ENCODE data around the gene MARCHF10. TPM values are rescaled to one million over a fixed set of nuclear protein-coding genes. Genes with fewer than 3 reads are reported as not detected.

The MARCHF10 gene
- total RNA-seq, 2 experiments from 2014 or later, result not detected

- H3K27me3 Mint-ChIP-seq (ENCODE audit: low read depth), result no peaks in the 10 kb centered on the region
- DNase-seq (no peak), ATAC-seq (no peak)
- H3K4me1 Mint-ChIP-seq (ENCODE audit: low read depth), result no peaks in the 10 kb centered on the region
- ChIA-PET POLR2A (no interaction called here), CTCF (interaction anchor here (0.8 kb wide), 1 partner anchor 10 kb away, joined by 3 read pairs; no protein-coding TSS in a partner anchor)
- no peaks in the 10 kb centered on the region for H3K9me3 Mint-ChIP-seq (ENCODE audit: insufficient read depth)
- no peak overlapping the region for H3K4me3 Mint-ChIP-seq
- H3K27ac Mint-ChIP-seq, result no peak overlapping the region
- no peaks in the 10 kb centered on the region for H3K36me3 Mint-ChIP-seq (ENCODE audit: low read depth)
These were observed 126.2 kb downstream of the MARCHF10 start for GRCh38 chr17:62681939-62682381.

GRCh38 chr17:62681061-62681938, 126.8 kb downstream of the MARCHF10 start:
- Mint-ChIP-seq H3K4me1 (ENCODE audit: low read depth) (no peaks in the 10 kb centered on the region), H3K27me3 (ENCODE audit: low read depth) (no peaks in the 10 kb centered on the region), H3K4me3 (no peak overlapping the region), H3K27ac (no peak overlapping the region), H3K9me3 (ENCODE audit: insufficient read depth) (no peaks in the 10 kb centered on the region), H3K36me3 (ENCODE audit: low read depth) (no peaks in the 10 kb centered on the region)
- ChIA-PET CTCF (interaction anchor here (0.8 kb wide), 1 partner anchor 9 kb away, joined by 3 read pairs; no protein-coding TSS in a partner anchor), POLR2A (no interaction called here)
- ATAC-seq (no peak), DNase-seq (no peak)

- Mint-ChIP-seq H3K27me3 (ENCODE audit: low read depth) (no peaks in the 10 kb centered on the region), H3K4me3 (no peak overlapping the region), H3K36me3 (ENCODE audit: low read depth) (no peaks in the 10 kb centered on the region), H3K27ac (no peak overlapping the region), H3K4me1 (ENCODE audit: low read depth) (no peaks in the 10 kb centered on the region), H3K9me3 (ENCODE audit: insufficient read depth) (no peaks in the 10 kb centered on the region)
- no peak for ATAC-seq
- DNase-seq, result no peak
- ChIA-PET POLR2A (no interaction called here), CTCF (no interaction called here)
These were observed 127.5 kb downstream of the MARCHF10 start for GRCh38 chr17:62680541-62681052.

GRCh38 chr17:62679866-62680377, 128.2 kb downstream of the MARCHF10 start:
- ChIA-PET CTCF (no interaction called here), POLR2A (no interaction called here)
- no peaks in the 10 kb centered on the region for H3K4me1 Mint-ChIP-seq (ENCODE audit: low read depth)
- no peaks in the 10 kb centered on the region for H3K27me3 Mint-ChIP-seq (ENCODE audit: low read depth)
- H3K9me3 Mint-ChIP-seq (ENCODE audit: insufficient read depth), result no peaks in the 10 kb centered on the region
- DNase-seq (no peak), ATAC-seq (no peak)
- no peaks in the 10 kb centered on the region for H3K36me3 Mint-ChIP-seq (ENCODE audit: low read depth)
- H3K4me3 Mint-ChIP-seq, result no peak overlapping the region
- no peak overlapping the region for H3K27ac Mint-ChIP-seq

GRCh38 chr17:62678214-62678919, 129.7 kb downstream of the MARCHF10 start:
- Mint-ChIP-seq H3K4me3 (no peak overlapping the region), H3K36me3 (ENCODE audit: low read depth) (no peaks in the 10 kb centered on the region), H3K4me1 (ENCODE audit: low read depth) (no peaks in the 10 kb centered on the region)

GRCh38 chr17:62676952-62677596, 131.0 kb downstream of the MARCHF10 start:
- no peak overlapping the region for H3K4me3 Mint-ChIP-seq

More at GRCh38 chr17:62678214-62678919, 129.7 kb downstream of the MARCHF10 start:
- Mint-ChIP-seq H3K27ac (no peak overlapping the region), H3K9me3 (ENCODE audit: insufficient read depth) (no peaks in the 10 kb centered on the region), H3K27me3 (ENCODE audit: low read depth) (no peaks in the 10 kb centered on the region)
- ChIA-PET POLR2A (interaction anchor here (0.6 kb wide), 1 partner anchor 1573 kb away, joined by 4 read pairs; no protein-coding TSS in a partner anchor), CTCF (no interaction called here)
- no peak for ATAC-seq
- no peak for DNase-seq

GRCh38 chr17:62676231-62676943, 131.7 kb downstream of the MARCHF10 start:
- DNase-seq, result no peak
- H3K4me3 Mint-ChIP-seq, result no peak overlapping the region
- POLR2A ChIA-PET, result no interaction called here
- H3K27me3 Mint-ChIP-seq (ENCODE audit: low read depth), result no peaks in the 10 kb centered on the region
- no peaks in the 10 kb centered on the region for H3K4me1 Mint-ChIP-seq (ENCODE audit: low read depth)
- no peaks in the 10 kb centered on the region for H3K36me3 Mint-ChIP-seq (ENCODE audit: low read depth)
- ATAC-seq, result no peak
- no peak overlapping the region for H3K27ac Mint-ChIP-seq
- CTCF ChIA-PET, result no interaction called here
- no peaks in the 10 kb centered on the region for H3K9me3 Mint-ChIP-seq (ENCODE audit: insufficient read depth)

More at GRCh38 chr17:62676952-62677596, 131.0 kb downstream of the MARCHF10 start:
- Mint-ChIP-seq H3K36me3 (ENCODE audit: low read depth) (no peaks in the 10 kb centered on the region), H3K9me3 (ENCODE audit: insufficient read depth) (no peaks in the 10 kb centered on the region), H3K27ac (no peak overlapping the region), H3K27me3 (ENCODE audit: low read depth) (no peaks in the 10 kb centered on the region), H3K4me1 (ENCODE audit: low read depth) (no peaks in the 10 kb centered on the region)
- ATAC-seq (no peak), DNase-seq (no peak)
- POLR2A ChIA-PET, result no interaction called here
- CTCF ChIA-PET, result no interaction called here

GRCh38 chr17:62675701-62676100, 132.4 kb downstream of the MARCHF10 start:
- Mint-ChIP-seq H3K27ac (no peak overlapping the region), H3K36me3 (ENCODE audit: low read depth) (no peaks in the 10 kb centered on the region), H3K4me1 (ENCODE audit: low read depth) (no peaks in the 10 kb centered on the region), H3K9me3 (ENCODE audit: insufficient read depth) (no peaks in the 10 kb centered on the region), H3K4me3 (no peak overlapping the region), H3K27me3 (ENCODE audit: low read depth) (no peaks in the 10 kb centered on the region)
- no peak for DNase-seq
- CTCF ChIA-PET, result no interaction called here
- POLR2A ChIA-PET, result no interaction called here
- no peak for ATAC-seq

GRCh38 chr17:62675260-62675659, 132.9 kb downstream of the MARCHF10 start:
- CTCF ChIA-PET, result no interaction called here
- no peaks in the 10 kb centered on the region for H3K36me3 Mint-ChIP-seq (ENCODE audit: low read depth)

GRCh38 chr17:62674841-62675240, 133.3 kb downstream of the MARCHF10 start:
- POLR2A ChIA-PET, result no interaction called here
- Mint-ChIP-seq H3K36me3 (ENCODE audit: low read depth) (no peaks in the 10 kb centered on the region), H3K4me3 (no peak overlapping the region), H3K9me3 (ENCODE audit: insufficient read depth) (no peaks in the 10 kb centered on the region), H3K27me3 (ENCODE audit: low read depth) (no peaks in the 10 kb centered on the region), H3K4me1 (ENCODE audit: low read depth) (no peaks in the 10 kb centered on the region), H3K27ac (no peak overlapping the region)
- DNase-seq, result no peak
- CTCF ChIA-PET, result interaction anchor here (1.5 kb wide), 1 partner anchor 12 kb away, joined by 3 read pairs; no protein-coding TSS in a partner anchor
- ATAC-seq, result no peak

More at GRCh38 chr17:62675260-62675659, 132.9 kb downstream of the MARCHF10 start:
- POLR2A ChIA-PET, result no interaction called here
- Mint-ChIP-seq H3K9me3 (ENCODE audit: insufficient read depth) (no peaks in the 10 kb centered on the region), H3K4me1 (ENCODE audit: low read depth) (no peaks in the 10 kb centered on the region), H3K4me3 (no peak overlapping the region), H3K27ac (no peak overlapping the region), H3K27me3 (ENCODE audit: low read depth) (no peaks in the 10 kb centered on the region)
- ATAC-seq (no peak), DNase-seq (no peak)

GRCh38 chr17:62674363-62674739, 133.8 kb downstream of the MARCHF10 start:
- Mint-ChIP-seq H3K4me3 (no peak overlapping the region), H3K27ac (no peak overlapping the region), H3K4me1 (ENCODE audit: low read depth) (no peaks in the 10 kb centered on the region), H3K27me3 (ENCODE audit: low read depth) (no peaks in the 10 kb centered on the region), H3K36me3 (ENCODE audit: low read depth) (no peaks in the 10 kb centered on the region), H3K9me3 (ENCODE audit: insufficient read depth) (no peaks in the 10 kb centered on the region)
- ChIA-PET CTCF (interaction anchor here (1.5 kb wide), 1 partner anchor 12 kb away, joined by 3 read pairs; no protein-coding TSS in a partner anchor), POLR2A (no interaction called here)
- ATAC-seq (no peak), DNase-seq (no peak)
